GM19438 (cell line): ENCODE data around the gene GALK1.

Experiments
- ATAC-seq: cut with Tn5 transposase; IDR thresholded peaks from one replicate; pipeline ENCODE4 v1.9.1; 2021; ENCODE audit warnings: low read depth; ENCODE audit not compliant: unreplicated experiment

The GALK1 gene

DNA sequence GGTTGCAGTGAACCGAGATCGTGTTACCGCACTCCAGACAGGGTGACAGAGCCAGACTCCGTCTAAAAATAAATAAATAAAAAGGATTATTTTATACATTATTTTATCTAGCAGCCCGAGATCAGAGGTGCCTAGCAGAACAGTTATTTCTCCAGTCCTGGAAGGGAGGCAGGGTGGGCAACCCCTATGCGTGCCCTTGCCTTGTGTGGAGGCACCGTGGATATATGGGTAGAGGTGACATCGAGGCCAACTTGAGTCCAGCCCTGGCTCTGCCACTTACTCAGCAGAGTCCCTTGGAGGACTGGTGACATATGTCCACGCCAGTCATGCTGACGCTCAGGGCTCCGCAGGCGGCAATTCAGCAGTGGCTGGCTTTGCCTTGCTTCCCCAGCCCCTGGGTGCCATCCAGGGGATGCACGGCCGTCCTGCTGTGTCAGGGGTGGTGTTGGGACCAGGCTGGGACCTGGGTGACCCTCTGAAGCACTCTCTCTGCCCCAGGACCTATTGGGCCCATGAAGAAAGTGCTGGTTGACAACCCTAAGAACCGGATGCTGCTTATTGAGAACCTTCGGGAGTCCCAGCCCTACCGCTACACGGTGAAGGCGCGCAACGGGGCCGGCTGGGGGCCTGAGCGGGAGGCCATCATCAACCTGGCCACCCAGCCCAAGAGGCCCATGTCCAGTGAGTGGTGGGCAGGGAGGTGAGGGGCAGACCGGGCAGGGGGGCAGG, 13.2 kb downstream of the GALK1 start:
- ATAC-seq: no peak

DNA sequence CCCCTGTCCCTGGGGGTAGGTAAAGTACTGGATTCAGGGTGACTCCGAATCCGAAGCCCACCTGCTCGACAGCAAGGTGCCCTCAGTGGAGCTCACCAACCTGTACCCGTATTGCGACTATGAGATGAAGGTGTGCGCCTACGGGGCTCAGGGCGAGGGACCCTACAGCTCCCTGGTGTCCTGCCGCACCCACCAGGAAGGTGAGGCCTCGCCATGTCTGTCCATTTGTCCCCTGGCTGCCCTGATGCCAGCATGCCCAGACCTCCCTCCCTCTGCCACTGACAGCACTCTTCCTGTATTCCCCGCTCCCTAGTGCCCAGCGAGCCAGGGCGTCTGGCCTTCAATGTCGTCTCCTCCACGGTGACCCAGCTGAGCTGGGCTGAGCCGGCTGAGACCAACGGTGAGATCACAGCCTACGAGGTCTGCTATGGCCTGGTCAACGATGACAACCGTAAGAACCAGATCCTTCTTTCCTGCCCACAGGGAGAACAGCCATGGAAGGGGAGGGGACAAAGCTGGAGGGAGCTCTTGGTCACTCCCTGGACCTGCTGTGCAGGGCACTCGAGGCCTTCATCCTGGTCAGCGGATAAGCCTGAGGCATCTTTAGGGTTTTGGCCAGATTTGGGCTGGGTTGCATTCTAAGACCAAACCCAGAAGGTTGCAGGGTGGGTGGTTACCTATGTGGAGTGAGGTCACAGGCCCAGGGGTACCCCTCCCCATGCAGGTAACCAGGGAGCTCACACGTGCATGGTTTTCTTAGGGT, 14.2 kb downstream of the GALK1 start:
- no peak for ATAC-seq

DNA sequence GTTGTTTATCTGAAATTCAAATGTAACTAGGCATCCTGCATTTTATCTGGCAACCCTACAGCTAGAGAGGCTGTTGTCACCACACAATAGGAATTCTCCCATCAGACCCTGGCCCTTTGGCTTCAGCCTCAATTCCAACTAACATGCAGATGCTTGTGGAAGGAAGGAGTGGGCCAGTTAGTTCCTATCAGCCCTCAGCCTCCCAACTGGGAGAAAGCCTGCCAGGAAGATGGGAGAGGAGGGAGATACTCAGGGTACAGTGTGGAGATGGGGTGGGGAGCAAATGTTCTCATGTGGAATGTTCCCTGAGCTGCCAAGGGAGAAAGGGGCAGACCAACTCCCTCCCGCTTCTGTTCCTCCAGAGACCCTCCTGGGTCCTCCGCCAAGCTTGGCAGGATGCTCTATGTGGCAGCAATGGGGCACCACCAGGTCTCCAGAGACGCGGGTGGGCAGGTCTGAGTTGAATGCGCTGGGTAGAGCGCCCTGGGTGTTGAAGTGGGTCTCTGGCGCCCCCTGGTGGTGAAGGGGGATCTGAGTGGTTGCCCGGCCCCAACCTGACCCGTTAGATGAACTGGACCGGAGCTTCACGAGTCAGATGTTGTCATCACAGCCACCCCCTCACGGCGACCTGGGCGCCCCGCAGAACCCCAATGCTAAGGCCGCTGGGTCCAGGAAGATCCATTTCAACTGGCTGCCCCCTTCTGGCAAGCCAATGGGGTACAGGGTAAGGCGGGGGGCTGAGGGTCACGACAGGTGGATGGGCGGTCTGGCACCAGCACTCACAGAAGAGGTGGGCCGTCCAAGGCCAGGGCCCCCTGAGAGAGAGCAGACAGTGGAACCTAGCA, 15.2 kb downstream of the GALK1 start:
- no peak for ATAC-seq

DNA sequence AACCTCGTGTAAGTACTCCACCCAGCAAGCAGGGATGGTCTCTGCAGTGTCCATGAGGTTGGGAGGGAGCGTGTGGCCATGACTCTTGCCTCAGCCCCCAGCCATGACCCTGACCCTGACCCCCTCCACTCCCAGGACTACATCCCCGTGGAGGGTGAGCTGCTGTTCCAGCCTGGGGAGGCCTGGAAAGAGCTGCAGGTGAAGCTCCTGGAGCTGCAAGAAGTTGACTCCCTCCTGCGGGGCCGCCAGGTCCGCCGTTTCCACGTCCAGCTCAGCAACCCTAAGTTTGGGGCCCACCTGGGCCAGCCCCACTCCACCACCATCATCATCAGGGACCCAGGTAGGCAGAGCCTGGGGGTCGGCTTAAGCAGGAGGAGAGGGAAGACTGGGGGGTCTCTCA, 16.3 kb downstream of the GALK1 start:
- ATAC-seq: no peak

DNA sequence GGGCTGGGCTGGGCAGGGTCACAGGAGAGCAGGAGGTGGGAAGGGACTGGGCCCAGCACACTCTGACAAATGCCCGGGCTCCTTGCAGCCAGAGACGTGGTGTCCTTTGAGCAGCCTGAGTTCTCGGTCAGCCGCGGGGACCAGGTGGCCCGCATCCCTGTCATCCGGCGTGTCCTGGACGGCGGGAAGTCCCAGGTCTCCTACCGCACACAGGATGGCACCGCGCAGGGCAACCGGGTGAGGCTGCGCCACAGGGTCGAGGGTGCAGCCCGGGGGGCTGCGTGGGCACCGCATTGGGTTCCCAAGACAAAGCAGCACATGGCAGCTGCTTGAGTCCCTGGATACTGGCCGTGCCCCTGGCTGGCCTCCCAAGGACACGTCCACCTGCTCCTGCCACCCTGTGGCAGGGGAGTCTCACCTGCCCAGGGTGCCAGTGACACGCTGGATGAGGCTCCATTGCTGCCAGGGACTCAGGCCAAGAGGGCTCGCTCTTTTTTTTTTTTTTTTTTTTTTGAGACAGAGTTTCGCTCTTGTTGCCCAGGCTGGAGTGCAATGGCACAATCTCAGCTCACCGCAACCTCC, 21.3 kb downstream of the GALK1 start:
- no peak for ATAC-seq

DNA sequence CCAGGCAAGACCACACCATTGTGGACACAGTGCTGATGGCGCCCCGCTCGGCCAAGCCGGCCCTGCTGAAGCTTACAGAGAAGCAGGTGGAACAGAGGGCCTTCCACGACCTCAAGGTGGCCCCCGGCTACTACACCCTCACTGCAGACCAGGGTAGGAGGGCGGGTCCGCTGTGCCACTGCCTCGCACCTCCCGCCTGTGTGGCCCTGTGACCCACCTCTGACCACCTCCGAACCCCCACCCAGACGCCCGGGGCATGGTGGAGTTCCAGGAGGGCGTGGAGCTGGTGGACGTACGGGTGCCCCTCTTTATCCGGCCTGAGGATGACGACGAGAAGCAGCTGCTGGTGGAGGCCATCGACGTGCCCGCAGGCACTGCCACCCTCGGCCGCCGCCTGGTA, 22.7 kb downstream of the GALK1 start:
- ATAC-seq: no peak

DNA sequence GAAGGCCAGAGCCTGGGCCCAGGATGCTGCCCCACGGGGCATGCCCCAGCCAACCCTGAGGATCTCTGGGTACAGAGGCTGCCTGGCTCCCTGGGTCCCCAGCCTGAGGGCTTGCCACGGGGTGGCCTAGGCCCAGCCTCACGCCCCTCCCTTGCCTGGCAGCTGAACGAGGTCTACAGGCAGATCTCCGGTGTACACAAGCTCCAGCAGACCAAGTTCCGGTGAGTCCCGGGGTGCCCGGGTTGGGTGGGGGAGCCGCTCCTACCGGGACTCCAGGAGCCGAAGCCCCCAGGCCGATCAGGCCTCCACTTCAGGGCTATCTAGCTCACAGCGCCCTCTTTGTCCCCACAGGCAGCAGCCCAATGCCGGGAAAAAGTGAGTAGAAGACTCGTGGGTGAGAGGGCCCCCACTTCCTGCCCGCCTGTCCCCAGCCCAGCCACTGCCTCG, 24.3 kb downstream of the GALK1 start:
- no peak for ATAC-seq

DNA sequence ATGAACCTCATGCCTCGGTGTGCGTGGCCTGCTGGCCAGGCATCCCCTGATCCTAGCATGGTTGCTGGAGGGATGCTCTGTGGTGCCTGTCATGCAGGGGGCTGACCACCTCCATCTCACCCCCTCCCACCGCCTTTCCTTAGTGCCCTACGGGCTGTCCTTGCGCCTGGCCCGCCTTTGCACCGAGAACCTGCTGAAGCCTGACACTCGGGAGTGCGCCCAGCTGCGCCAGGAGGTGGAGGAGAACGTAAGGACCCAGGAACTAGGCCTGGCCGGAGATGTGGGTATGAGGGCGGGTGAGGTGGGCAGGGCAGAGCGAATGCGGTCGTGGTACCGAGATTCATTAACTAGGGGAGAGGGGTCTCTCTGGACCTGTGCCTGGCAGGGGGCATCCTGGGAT, 24.8 kb downstream of the GALK1 start:
- no peak for ATAC-seq

DNA sequence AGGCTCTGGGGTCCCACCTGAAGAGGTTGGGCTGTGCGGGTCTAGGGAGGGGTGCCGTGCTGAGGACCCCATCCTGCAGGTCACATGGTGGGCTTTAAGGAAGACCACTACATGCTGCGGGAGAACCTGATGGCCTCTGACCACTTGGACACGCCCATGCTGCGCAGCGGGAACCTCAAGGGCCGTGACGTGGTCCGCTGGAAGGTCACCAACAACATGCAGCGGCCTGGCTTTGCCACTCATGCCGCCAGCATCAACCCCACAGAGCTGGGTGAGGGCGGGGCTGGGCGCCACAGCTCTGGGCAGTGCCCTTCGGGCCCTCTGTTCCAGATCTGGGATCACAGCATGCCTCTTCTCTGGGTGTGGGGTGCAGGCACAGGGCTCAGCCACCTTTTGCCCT, 25.2 kb downstream of the GALK1 start:
- ATAC-seq: no peak

DNA sequence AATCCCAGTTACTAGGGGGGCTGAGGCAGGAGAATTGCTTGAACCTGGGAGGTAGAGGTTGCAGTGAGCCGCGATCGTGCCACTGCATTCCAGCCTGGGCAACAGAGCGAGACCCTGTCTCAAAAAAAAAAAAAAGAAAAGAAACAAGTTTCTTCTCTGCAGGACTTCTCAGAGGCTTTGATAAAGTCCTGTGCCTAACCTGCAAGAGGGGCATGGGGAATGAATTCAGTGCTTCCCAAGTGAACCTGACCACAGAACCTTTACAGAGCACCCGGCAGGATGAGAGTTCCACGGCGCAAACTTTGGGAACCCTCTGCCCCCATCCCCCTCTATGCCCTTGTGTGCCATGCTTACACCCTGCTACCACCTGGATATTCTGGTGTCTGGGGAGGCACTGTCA, 25.8 kb downstream of the GALK1 start:
- no peak for ATAC-seq

DNA sequence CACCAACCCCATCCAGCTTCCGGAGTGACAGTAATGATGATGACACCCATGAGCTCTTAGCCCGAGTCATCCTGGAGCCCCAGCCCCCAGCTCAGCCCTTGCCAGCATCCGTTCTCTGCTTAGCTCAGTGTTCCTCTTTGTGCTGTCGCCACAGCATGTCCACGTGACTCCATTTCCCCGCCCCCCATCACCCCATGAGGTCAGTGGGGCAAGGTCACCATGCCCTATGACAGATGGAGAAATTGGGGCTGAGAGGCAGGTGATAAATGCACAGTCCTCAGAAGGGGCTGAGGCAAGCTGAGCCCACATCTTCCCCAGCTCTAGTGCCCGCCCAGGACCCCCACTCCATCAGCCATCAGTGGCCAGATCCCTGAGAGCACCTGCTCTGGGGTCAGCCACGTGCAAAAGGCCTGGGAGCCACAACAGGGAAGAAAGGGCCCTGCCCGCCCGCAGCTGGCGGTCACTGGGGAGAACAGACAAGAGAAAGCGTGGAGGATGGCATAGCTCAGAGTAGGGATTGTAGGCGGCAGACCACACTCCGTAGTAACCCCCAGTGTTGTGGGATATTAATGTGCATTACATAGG, 26.7 kb downstream of the GALK1 start:
- ATAC-seq: no peak

DNA sequence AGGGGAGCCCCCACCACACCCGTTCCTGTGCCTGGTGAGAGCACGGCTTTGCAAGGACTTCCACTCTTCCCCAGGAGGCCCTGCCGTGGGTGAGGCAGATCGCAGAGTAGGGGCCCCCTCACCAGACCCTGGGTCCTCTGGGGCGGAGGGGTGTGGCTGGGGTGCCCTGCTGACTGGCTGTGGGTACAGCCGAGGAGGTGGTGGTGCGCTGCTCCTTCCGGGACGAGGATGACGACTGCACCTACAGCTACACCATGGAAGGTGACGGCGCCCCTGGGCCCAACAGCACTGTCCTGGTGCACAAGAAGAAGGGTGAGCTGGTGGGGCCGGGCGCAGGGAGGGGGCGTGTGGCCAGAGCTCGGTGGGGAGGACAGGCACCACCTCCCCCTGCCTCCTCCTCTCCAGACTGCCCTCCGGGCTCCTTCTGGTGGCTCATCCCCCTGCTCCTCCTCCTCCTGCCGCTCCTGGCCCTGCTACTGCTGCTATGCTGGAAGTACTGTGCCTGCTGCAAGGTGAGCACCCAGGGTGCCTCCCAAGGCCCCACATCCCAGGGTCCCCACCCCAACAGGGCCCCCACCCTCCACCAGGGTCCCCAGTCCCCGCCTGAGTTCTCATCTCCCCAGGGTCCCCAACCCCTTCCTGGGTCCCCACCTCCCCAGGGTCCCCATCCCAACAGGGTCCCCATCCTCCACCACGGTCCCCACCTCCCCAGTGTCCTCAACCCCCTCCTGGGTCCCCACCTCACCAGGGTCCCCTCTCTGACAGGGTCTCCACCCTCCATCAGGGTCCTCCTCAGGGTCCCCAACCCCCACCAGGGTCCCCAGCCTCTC, 27.6 kb downstream of the GALK1 start:
- ATAC-seq: no peak

DNA sequence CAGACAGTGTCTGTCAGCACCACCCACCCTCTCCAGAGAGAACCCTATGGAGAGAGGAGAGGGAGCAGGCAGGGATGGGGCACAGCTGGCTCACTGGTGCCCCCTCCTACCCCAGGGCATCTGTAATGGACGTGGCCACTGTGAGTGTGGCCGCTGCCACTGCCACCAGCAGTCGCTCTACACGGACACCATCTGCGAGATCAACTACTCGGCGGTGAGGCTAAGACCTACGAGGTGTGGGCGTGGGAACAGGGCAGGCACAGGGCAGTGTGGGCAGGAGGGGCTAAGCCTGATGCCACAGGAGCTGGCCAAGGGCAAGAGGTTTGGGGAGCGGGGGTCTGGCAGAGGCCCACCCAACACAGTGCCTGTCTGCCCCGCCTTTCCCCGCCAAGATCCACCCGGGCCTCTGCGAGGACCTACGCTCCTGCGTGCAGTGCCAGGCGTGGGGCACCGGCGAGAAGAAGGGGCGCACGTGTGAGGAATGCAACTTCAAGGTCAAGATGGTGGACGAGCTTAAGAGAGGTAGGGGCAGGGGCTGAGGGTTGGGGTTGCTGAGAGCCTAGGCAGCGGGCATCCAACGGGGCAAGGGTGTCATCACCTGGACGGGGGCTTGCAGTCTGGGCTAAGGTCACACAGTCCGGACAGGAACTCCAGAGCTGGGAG, 28.7 kb downstream of the GALK1 start:
- no peak for ATAC-seq

DNA sequence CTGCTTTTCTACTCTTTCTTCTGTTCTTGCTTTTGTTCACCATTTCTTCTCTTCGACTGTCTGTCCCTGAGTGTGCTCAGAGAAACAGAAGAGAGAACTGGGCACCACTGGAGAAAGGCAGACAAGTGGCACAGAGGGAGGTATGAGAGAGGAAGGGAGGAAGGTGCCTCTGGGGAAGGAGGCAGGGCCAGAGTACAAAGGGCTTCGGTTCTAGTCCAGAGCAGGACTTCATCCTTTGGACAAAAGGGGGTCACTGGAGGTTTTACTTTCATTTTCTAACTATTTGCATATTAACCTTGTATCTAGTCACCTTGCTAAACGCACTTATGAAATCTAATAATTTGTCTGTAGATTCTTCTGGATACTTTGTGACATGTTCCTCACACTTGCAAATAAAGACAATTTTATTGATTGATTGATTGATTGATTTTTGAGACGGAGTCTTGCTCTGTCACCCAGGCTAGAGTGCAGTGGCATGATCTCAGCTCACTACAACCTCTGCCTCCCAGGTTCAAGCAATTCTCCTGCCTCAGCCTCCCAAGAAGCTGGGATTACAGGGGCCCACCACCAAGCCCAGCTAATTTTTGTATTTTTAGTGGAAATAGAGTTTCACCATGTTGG, 30.2 kb downstream of the GALK1 start:
- no peak for ATAC-seq

DNA sequence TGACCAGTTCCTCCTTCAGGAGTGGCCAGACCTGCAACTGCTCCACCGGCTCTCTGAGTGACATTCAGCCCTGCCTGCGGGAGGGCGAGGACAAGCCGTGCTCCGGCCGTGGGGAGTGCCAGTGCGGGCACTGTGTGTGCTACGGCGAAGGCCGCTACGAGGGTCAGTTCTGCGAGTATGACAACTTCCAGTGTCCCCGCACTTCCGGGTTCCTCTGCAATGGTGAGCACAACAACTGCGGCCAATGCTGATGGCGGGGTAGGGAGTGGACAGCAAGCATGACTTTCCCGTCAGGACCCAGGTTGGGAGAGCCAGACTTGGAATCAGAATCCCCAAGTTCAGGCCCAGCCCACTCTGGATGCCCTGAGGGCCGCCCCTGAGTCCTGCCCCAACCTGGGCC, 31.5 kb downstream of the GALK1 start:
- ATAC-seq: no peak

DNA sequence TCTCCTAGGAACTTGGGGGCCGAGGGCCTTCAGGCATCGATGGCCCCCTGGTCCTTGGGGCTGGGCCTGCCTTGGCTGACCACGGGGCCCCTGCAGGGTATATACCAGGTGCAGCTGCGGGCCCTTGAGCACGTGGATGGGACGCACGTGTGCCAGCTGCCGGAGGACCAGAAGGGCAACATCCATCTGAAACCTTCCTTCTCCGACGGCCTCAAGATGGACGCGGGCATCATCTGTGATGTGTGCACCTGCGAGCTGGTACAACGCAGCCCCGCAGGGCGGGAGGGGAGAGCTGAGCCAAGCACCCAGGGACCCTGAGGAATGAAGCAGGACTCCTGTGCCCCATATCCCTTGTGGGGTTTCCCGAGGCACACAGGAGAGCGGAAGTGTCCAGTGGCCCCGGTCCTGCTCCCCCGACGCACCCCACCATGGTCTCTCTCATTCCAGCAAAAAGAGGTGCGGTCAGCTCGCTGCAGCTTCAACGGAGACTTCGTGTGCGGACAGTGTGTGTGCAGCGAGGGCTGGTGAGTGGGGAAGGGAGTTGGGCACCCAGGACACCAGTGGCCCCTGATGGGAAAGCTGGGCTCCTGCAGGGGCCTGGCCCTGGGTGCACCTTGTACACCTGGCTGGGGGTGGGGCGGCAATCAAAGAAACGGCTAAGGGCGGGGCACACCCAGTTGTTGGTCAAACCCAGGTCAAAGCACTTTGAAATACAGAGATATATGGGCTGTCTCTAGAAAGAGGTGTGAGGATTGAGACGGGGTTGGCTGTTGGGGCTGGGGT, 33.1 kb downstream of the GALK1 start:
- ATAC-seq: no peak

DNA sequence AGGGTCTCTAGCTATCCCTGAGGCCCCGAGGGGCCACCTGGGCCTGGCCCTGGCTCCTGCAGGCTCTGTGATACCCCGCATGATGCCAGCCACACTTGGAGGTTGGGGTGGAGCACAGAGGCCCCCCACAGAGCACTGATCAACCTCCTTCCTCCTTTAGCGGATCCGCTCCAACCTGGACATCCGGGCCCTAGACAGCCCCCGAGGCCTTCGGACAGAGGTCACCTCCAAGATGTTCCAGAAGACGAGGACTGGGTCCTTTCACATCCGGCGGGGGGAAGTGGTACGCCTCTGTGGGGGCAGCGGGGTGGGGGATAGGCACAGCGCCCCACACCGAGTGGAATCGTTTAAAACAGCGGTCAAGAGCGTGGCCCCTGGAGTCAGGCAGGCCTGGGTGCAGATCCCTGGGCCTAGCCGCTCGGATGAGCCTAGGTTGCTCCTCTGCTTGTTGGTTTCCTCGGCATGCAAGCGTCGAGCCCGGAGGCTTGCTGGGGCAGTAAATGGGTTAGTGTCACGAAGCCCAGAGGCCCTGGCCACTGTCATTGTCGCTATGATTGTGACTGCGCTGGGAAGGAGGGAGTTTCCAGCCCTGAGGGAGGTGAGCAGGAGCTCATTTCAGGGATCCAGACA, 33.8 kb downstream of the GALK1 start:
- no peak for ATAC-seq

DNA sequence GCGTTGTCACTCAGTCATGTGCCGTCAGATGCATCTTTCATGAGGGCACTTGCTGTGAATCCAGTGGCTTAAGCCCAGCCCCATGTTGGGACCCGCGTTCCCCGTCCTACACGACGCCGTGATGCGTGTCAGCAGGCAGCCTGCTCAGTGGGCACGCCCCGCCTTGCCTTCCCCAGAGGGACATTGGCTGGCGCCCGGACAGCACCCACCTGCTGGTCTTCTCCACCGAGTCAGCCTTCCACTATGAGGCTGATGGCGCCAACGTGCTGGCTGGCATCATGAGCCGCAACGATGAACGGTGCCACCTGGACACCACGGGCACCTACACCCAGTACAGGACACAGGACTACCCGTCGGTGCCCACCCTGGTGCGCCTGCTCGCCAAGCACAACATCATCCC, 34.9 kb downstream of the GALK1 start:
- no peak for ATAC-seq
